ENCODE results near the gene GPR63.
A peak's percentile ranks its signal among the peaks of the same experiment; 100 is the strongest.
"Not testable (repeated sequence)": the region's sequence is repeated elsewhere in the genome, so short reads cannot be mapped to it uniquely, and the experiment has no call there.

The GPR63 gene, protein sequence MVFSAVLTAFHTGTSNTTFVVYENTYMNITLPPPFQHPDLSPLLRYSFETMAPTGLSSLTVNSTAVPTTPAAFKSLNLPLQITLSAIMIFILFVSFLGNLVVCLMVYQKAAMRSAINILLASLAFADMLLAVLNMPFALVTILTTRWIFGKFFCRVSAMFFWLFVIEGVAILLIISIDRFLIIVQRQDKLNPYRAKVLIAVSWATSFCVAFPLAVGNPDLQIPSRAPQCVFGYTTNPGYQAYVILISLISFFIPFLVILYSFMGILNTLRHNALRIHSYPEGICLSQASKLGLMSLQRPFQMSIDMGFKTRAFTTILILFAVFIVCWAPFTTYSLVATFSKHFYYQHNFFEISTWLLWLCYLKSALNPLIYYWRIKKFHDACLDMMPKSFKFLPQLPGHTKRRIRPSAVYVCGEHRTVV

DNA sequence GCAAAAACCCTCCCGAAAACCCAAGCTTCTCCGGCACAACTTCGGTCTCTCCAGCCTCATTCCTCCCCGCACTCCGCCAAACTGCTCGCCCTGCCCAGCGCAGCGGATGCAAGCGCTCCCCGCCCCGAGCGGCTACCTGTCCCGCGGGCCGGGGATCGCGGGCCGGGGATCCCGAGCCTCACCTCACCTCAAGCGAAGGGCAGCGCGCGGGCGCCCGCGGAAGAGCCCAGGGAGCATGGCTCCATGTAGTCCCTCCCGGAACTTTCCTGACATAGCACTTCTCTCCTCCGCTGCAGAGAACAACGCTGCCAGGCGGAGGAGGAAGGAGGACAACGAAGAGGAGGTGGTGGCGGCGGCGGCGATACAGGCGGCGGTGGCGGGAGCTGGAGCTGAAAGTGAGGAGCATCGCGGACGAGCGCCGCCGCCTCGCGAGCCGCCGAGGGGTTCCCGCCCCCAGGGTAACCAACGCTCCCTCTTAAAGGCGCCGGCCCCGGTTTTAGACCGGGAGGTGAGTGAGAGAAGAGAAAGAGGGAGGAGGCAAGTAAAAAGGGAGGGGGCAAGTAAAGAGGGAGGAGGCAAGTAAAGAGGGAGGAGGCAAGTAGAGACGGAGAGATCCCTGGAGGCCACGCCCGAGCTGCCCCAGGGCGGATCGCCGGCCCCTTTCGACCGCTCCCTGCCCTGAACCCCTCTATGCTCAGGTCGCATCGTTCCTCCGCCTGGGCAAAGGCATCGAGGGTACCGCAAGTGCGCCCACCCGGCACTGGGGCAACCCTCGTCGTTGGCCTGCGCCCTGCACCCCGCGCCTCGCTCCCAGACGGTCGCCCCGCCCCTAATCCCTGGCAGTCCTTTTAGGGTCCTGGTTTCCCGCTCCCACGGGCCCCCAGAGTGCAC lies at the start of gene GPR63:
Gene GPR63 (minus strand): TSS at position 397 of the 891 bp plus-strand sequence. CDS start 37,746 bp downstream, outside the sequence.
- DNase-seq, result peak; percentile 80 to 82

DNA sequence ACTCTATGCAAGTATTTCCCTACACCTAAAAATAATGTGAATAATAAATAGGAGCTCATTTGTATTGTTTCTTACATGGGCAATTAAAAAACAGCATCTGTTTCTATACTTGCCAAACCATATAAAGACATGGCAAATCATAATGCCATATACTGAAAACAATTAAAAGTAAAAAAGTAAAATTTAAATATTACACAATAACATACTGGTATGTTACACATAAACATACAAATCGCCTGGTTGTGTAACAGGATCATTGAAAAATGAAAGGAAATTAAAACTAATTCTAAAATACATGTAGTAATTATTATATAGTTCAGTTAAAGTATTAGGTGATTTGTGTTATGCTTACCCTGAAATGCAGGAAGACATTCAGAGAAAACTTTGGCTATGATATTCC lies 49.2 kb upstream of the GPR63 start:
- DNase-seq, result no peak

DNA sequence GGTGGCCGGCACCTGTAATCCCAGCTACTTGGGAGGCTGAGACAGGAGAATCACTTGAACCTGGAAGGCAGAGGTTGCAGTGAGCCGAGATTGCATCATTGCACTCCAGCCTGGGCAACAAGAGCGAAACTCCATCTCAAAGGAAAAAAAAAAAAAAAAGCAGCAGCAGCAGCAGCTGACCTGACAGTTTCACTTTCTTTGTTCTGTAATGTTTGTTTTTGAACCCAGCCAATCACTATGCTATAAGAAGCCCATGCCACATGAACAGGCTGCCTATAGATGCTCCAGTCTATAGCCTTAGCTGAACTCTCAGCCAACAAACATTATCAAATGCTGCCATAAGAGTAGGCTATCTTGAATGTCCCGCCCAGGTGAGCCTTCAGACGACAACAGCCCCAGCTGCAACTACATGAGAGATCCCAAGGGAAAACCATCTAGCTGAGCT lies 47.9 kb upstream of the GPR63 start:
- not testable (repeated sequence) for DNase-seq

DNA sequence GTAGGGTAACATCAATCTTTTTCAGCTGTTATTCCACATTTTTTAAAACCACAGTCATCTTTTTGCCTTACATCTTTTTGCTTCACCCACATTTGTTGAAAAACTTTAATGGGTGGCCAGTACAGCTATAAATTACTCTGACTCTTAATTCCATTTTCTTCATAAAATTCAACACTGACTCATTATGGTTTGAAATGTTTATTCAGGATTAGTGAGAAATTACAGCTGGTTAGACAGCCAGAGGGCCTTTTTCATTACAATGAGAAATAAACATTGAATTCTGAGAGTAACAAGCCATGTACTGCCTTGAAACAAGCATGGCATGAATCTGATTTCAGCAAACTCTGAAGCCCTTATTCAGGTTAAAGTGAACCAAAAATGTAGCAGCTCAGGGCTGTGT lies 40.9 kb upstream of the GPR63 start:
- DNase-seq, result no peak

DNA sequence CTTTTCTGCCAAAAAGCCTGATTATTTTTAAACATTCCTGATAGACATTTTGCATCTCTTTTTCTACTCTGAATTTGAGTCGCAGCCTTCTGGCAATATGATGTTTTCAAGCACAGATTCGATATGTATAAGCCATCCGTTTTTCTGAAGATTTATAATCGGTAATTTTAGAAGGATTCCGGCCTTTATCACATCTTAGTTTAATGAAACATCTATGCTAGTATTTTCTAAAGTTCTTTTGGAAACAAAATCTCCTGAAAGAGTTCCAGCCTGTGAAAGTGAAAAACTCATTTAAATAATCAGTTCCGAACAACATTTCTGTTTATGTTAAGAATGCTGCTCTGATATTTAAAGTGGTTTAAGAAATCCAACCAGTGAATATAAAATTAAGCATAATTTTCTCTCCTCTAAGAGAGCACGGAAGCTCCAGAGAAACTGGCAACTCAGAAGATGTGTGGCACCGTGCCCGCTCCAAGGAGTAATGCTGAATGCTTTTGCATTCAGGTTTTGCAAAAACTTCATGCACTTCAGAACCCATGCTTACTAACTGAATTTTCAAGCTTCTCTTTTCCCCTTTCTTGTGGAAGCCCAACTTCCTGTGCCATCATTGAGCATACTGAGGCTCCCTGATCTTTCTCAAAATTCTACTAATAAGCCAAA lies 39.7 kb upstream of the GPR63 start:
- no peak for DNase-seq

DNA sequence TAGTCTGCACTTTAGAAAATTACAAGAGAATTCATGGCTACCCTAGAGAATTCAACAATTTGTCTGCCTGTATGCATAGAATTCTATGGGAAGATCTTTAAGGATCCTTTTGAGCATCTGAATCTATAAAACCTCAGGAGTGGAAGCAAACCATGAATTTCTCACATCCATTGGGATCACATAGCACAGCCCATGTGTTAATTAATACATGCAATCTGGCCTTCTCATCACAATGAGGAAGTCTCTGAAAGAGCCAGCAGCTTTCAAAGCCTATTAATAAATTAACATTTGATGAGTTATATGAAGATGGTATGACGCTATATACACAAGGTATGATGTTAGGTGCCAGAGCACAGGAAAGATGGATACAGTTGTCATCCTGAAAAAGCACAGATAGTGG lies 35.7 kb upstream of the GPR63 start:
- no peak for DNase-seq

DNA sequence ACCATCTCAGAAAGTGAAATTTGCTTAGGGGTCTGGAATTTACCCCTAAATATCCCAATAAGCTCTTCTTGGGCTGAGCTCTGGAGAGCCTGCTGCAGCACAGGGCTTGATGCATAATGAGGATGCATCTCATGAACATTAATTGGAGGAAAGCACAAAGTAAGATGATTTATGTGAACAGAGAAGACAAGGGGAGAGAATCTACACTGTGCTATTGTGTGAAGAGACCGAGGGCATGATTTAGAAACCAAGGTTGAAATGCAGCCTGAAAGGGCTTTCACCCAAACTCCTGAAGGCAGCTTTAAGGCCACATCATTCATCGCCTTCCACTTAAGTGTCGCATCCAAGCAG lies 27.8 kb upstream of the GPR63 start:
- no peak for DNase-seq

DNA sequence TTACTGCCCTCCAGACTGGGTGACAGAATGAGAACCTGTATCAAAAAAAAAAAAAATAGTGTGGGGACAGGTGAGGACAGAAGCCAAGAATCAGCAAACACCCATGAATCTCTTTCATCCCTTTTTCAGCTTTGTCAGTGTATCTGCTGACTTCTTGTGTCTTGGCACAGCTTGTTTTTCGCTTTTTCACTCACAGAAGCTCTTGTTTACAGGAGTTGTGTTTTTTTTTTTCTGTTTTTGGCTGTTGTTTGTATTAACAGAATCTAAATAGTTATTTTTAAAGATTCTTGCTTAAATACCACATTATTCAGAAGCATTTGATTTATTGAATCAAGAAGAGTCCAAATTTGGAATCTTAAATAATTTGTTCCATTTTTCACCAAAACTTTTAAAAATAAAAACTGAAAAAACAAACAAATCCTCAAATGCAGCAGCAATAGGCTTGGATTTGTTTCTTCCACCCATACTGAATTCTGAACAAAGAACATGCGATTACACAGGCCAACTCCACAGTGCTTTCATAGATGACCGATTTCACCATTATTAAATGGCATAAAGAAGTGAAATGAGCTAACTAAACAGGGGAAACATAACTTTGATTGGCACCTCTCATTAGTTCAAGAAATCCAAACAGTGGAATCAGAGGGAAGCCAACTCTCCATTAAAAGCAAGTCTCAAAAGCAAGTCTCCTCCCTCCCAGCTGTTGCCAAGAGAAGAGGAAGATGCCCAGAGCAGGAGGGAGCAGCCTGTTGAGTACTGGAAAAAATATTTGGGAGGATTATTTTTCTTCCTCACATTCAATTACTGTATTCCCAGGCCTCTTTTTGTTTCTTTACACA lies 27.2 kb upstream of the GPR63 start:
- DNase-seq, result no peak

DNA sequence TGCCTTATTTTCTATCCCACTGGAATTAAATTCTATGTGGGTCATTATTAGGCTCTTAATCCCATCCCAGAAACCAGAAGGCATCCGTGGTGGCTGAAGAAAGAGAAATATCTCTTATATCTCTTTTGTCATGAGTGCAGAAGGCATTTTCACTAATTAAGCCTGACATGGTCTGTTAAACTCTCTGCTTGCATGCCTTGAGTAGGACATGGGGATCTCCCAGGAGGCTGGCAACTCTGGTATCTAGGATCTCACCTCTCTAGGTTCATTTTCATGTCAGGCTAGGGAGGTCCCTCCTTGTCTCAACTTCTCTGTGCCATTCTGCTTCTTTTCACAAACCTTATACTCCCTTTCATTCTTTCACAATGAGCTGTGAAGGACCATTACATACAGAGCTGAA lies 25.3 kb upstream of the GPR63 start:
- no peak for DNase-seq

DNA sequence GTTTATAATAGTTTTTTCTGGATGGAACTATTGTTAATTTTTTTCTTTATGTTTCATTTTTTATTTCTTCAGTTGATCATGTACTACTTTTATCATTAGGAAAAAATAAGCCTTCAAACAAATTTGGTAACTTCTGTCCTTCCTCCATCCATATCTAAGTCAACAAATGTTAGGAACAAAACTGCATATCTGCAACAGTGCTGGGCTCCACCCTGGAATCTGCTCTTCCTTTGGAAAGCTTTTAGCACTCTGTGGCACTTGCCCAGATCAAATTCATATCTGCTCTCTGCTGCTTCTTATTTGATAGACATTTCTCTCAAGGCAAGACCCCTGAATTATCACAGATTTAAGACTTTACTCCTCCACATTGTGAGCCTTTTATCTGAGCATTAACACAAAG lies 24.3 kb upstream of the GPR63 start:
- DNase-seq, result no peak

DNA sequence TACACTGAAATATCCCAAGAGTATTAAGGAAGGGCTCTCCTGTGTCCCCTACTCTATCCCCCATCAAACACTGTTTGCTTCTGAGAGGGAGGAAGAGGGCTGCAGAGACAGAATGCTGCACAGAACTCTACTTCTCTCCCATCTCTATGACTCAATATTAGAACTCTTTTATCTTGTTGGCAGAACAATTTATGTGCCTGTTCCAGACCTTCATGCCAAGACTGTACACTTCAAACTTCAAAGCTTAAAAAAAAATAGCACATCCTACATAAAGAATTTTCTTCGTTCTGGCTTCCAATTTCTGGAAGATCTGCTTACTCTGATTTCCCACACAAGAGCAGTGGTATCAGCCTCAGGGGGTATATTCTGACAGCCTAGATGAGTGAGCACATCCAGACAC lies 19.6 kb upstream of the GPR63 start:
- no peak for DNase-seq

DNA sequence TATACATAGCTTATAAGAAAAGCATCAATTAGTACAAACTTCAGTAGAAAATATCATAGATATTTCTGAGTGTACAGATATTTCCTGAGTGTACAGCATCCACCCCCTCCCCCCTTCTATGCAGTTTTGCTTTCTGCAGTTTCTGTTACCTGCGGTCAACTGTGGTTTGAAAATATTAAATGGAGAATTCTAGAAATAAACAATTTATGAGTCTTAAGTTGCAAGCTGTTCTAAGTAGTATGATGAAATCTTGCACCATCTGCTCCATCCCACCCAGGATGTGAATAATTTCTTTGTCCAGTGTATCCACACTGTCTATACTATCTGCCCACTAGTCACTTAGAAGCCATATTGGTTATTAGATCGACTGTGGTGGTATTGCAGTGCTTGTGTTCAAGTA lies 15.8 kb upstream of the GPR63 start:
- no peak for DNase-seq

DNA sequence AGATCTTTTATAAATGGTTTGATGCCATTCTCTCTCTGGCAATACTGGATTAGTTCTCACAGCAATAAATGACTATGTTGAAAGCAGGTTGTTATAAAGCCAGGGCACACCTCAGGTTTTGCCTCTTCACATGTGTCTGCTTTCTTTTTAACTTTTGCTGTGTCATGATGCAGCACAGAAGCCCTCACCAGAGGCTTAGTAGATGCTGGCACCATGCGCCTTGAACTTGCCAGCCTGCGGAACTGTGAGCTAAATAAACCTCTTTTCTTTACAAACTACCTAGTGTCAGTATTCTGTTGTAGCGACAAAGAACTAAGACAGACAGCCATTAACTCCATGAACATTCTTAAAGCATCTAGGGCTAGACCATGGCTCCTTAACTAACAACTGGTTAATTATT lies 15.3 kb upstream of the GPR63 start:
- DNase-seq, result no peak

DNA sequence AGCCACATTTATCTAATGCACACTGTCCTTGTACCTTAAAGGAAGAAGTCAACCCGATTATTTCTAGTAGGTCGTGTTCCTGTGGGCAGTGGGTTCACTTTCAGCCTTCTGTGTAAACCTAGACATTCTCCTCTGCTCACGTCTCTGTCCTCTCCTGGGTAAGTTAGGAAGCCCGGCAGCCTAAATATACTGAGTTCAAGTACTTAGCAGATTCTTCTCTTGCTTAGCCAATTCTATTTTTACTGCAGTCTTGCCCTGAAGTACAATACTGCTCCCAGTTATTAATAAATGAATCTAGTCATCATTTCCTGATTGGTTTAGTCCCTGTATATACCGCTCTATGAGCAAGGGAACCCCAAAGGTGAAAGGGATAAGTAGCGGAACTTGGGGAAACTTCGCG lies 14.6 kb upstream of the GPR63 start:
- no peak for DNase-seq

DNA sequence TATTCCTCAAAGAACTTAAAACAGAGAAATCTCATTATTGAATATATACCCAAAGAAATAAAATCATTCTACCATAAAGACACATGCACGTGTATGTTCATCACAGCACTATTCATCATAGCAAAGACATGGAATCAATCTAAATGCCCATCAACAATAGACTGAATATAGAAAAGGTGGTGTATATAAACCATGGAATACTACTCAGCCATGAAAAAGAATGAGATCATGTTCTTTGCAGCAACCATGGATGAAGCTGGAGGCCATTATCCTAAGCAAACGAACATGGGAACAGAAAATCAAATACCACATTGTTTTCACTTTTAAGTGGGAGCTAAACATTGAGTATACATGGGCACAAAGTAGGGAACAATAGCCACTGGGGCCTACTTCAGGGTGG lies 12.3 kb upstream of the GPR63 start:
- DNase-seq, result no peak

DNA sequence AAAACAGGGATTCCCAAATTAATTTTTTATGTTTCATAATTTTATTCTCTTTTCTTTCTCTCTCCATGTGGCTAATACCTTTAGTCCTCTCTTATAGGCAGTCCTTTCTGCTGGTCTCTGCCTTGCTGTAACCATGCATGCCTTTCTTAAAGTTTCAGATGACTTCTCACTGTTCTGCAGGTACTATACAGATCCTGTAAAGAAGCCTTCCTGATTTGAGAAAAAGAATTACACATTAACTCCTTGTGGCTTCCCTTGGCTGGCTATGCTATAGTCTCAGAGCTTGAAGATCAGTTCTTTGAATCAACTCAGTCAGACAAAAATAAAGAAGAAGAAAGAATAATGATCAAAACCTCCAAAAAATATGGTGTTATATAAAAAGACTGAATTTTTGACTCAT lies 7.3 kb upstream of the GPR63 start:
- DNase-seq, result no peak

DNA sequence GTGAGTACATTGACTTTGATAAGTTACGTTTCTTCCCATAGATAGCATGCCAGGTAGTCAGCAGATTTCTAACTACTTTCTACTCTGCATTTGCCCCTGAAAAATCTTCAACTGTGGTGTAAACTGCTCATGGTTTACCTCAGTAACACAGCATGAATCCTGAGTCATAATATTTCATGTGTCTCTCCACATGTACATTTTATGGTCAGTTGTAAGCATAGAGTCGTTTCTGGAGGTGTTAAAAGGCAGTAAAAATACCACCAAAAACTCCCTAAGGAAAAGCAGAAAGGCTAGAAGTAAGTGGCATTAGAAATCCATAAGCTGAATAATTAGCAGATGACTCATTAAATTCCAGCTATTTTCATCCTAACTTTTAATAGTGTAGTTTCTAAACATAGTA lies 4.1 kb upstream of the GPR63 start:
- no peak for DNase-seq

DNA sequence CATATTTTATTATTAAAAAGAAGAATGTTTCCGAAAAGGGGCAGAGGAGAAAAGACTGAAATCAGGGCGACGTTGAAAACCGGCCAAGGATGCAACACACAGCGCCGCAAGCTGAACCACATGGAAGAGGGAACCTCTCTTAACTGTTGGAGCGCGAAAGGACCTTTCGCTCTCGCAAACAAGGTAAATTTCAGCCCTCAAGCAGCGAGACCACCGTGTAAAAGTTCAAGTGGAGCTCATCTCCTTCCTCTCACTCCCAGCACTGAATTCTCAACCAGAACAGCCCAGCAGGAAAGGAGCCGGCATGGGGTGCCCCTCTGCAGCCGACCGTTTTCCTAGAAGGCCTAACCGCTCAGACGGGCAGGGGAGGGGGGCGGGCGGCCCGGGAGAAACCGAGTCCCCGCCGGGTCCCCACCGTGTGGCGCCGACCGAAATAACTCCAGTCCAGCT lies 621 bp downstream of the GPR63 start:
- DNase-seq, result no peak

DNA sequence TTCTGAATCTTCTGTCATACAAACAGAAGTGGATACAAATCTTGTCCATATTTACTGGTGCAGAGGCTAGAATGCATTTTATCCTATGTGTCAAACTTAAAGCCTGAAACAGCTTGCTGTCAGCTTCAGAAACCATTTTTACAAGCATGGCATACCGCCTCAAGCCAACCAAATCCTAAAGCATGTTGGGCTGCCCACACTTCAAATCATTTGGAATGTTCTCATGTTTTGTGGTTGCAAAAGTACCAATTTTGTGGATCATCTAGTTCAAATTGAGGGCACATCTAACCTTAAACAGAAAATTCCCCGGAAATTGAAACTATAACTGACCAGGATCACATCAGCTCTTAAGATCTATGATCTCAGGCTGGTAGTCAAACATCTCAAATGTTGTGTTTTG lies 3.2 kb downstream of the GPR63 start:
- no peak for DNase-seq

DNA sequence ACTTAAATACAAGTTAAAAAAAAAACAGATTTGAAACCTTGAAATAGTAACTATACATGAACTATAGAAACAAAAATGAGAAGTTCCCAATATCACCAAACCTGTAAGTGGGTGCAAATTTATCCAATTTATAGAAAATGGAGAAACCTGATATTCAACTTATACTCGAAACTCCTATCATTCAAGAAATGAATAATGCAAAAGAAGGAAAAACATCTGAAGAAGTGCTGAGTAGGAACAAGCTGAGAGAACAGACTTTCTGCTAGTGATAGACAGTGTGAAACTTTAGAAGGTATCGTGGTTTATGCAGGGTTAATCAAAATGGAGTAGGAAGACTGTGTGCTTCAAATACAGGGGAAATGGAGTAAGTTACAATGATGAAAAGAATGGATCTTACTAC lies 4.5 kb downstream of the GPR63 start:
- DNase-seq, result no peak

DNA sequence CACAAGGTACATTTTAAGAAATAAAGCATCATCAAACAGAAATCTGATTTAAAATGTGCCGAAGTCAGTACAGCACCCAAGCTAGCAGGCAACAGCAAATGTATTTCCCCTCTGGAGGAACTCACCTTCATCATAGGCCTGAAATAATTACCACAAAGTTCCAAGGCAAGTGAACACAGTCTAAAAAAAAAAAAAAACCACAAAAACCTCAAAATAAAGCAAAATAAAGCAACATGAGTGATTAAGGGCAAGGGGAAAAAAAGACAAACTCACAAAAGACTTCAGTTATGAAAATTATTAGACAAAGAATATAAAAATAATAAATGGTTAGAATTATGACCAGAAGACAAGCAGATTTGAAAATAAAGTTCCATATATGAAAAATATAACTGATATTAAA lies 10.4 kb downstream of the GPR63 start:
- no peak for DNase-seq

DNA sequence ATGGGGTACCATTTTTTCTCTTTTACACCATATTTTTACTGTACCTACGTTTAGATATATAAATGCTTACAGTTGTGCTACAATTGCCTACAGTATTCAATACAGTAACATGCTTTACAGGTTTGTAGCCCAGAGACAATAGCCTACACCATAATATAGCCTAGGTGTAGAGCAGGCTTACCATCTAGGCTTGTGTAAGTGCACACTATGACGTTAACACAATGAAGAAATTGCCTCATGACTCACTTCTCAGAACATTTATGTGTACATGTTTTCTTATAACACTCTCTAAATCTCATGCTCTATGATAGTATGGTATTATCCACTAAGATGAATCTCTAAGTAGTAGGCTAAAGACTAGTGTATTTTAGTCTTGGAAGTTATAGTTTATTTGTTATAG lies 13.5 kb downstream of the GPR63 start:
- no peak for DNase-seq

DNA sequence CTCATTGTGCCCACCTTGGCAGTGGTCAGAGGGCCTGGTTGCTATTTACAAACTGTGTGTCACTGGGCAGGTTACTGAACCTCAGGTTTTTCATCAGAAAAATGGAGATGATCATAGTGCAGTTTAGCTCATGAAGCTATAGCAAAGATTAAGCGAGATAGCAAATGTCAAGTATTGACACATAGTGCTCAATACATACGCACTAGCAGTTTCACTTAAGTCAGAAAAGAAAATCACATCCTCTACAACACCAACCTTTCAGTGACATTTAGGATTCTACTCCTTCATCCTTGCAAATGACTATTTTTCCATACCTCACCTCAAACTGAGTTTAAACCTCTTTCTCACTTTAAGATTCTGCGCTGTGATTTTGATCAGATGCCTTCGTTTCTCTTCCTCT lies 16.2 kb downstream of the GPR63 start:
- DNase-seq, result no peak

Data from activated T-cell treated with anti-CD3 and anti-CD28 coated beads, Interleukin-2, amount 50 U/mL, for 48 hours (primary cell).